Activated naive CD4-positive, alpha-beta T cell treated with anti-CD3 and anti-CD28 coated beads for 36 hours (primary cell): ENCODE results near the gene SCAPER. TPM values are rescaled to one million over a fixed set of nuclear protein-coding genes. Genes with fewer than 3 reads are reported as not detected.
"Not testable (repeated sequence)": the region's sequence is repeated elsewhere in the genome, so short reads cannot be mapped to it uniquely, and the experiment has no call there.

Experiments used
- CTCF ChIA-PET: fragments of 350-600 bp; sonication (Branson Sonifier 250); formaldehyde crosslinking; loops from one replicate; lab custom pipeline; 2021; ENCODE audit warnings: antibody characterized with exemption; lab: Charles Lee
- DNase-seq: peaks from one replicate; pipeline ENCODE4 v3.0.0-alpha.2; 2020
- H3K27ac Mint-ChIP-seq: one replicate; pipeline ENCODE4 v1.8.0; 2021; ENCODE audit warnings: mild to moderate bottlenecking, mixed read lengths
- H3K27me3 Mint-ChIP-seq: one replicate; pipeline ENCODE4 v1.8.0; 2021; ENCODE audit warnings: low read depth, mixed read lengths
- H3K36me3 Mint-ChIP-seq: one replicate; pipeline ENCODE4 v1.8.0; 2021; ENCODE audit warnings: low read depth, mixed read lengths
- H3K4me1 Mint-ChIP-seq: one replicate; pipeline ENCODE4 v1.8.0; 2021; ENCODE audit warnings: low read depth, mixed read lengths
- H3K4me3 Mint-ChIP-seq: one replicate; pipeline ENCODE4 v1.8.0; 2021; ENCODE audit warnings: mild to moderate bottlenecking, moderate library complexity, mixed read lengths
- H3K9me3 Mint-ChIP-seq: one replicate; pipeline ENCODE4 v1.8.0; 2021; ENCODE audit warnings: mixed read lengths
- intact Hi-C: fragments of 100-400 bp; cut with micrococcal nuclease; formaldehyde crosslinking; loops from one replicate; pipeline ENCODE4 v1.15.1; 2023
- microRNA-seq: library from miRNA; unstranded; fragments of <30 nt; microRNA quantifications from one replicate; pipeline ENCODE4 v1.2.0, GENCODE V29; 2022; ENCODE audit warnings: borderline microRNAs expressed, borderline replicate concordance
- total RNA-seq, 2 experiments: library from RNA; stranded (reverse); gene quantifications; one replicate each; pipeline ENCODE4 v1.2.3, GENCODE V29; 2021

SCAPER gene
- total RNA-seq, 2 experiments from 2014 or later, result 28.5 to 28.9 TPM

DNA sequence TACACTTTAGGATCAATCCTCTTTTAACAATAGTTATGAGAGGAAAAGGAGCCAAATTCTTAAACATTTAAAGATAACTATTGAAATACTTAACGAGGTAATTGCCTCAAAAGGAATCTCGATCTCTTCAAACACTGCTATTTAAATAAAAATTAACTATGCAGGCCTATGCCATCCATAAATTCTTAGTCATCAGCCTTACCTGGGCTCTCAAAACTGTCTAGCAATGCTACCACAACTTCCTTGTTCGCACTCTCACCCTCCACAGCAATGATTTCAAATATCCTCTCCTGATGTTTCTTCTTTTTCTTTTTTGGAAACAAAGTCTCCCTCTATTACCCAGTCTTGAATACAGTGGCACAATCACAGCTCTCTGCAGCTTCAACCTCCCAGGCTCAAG lies 606.2 kb downstream of the SCAPER start:
- Mint-ChIP-seq H3K4me3 (no peak overlapping the region), H3K4me1 (peaks cover 18% of the 10 kb centered on the region), H3K9me3 (no peaks in the 10 kb centered on the region), H3K27ac (no peak overlapping the region), H3K27me3 (no peaks in the 10 kb centered on the region), H3K36me3 (peaks cover 2% of the 10 kb centered on the region)
- DNase-seq, result no peak
- CTCF ChIA-PET, result no interaction called here
- intact Hi-C loops, result no loop called here

DNA sequence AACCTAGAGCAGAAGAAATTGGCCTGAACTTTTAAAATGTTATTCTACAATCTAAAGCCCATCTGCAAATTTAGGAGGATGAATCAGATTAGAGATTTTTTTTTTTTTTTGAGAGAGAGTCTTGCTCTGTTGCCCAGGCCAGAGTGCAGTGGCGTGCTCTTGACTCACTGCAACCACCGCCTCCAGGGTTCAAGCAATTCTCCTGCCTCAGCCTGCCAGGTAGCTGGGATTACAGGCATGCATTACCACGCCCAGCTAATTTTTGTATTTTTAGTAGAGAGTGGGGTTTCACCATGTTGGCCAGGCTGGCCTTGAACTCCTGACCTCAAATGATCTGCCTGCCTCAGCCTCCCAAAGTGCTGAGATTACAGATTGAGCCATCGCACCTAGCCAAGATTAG lies 607.2 kb downstream of the SCAPER start:
- peaks cover 22% of the 10 kb centered on the region for H3K4me1 Mint-ChIP-seq
- H3K36me3 Mint-ChIP-seq, H3K9me3 Mint-ChIP-seq, H3K27me3 Mint-ChIP-seq, DNase-seq, intact Hi-C loops, H3K4me3 Mint-ChIP-seq, H3K27ac Mint-ChIP-seq: not testable (repeated sequence)
- CTCF ChIA-PET, result interaction anchor here (0.6 kb wide), 1 partner anchor 249 kb away, joined by 3 read pairs; no protein-coding TSS in a partner anchor

Small RNAs within 50 kb of the gene (microRNA-seq; reads per million reads assigned to microRNA genes)
- gene MIR3713, result not detected

Other genes with a start within 250 kb of the SCAPER start
- 10 to 100 TPM; 23.7 to 25.2 TPM for gene RCN2, start 26.4 kb upstream of the SCAPER start, total RNA-seq
- 100 to 1,000 TPM in 1 of 2 experiments, 10 to 100 TPM in 1; 94.2 to 102 TPM for gene PSTPIP1, start 89.8 kb upstream of the SCAPER start, total RNA-seq
- 10 to 100 TPM; 21.9 to 24.9 TPM for gene TSPAN3, start 165.8 kb upstream of the SCAPER start, total RNA-seq